Caco-2 (cell line): Measurements from ENCODE around the gene TMEM239. TPM values are rescaled to one million over a fixed set of nuclear protein-coding genes. Genes with fewer than 3 reads are reported as not detected.

Experiments
- BruUV-seq: library from RNA; stranded (reverse); fragments of 400-500 nt; replicated peaks from 2 replicates; lab custom pipeline; 2021; lab: Mats Ljungman, UMichigan
- CTCF ChIA-PET: fragments of 300-600 bp; sonication (Branson Sonifier 250); formaldehyde crosslinking; loops from one replicate; lab custom pipeline; 2022; ENCODE audit warnings: antibody characterized with exemption; lab: Charles Lee
- POLR2A ChIA-PET: fragments of 300-600 bp; sonication (Branson Sonifier 250); formaldehyde crosslinking; loops from one replicate; lab custom pipeline; 2022; ENCODE audit warnings: antibody characterized with exemption; lab: Charles Lee
- DNase-seq, 2 experiments: peaks; one replicate each; pipeline versions ENCODE4 v3.0.0 to v3.0.0-alpha.2; 2020 to 2022
- H3K27me3 ChIP-seq: replicated peaks from 2 replicates; pipeline ENCODE4 v1.6.0; 2011; ENCODE audit warnings: low read length; ENCODE audit not compliant: control insufficient read depth, insufficient read depth
- H3K36me3 ChIP-seq: 2 replicates; pipeline ENCODE4 v1.5.1; 2011; ENCODE audit warnings: low read length; ENCODE audit not compliant: control insufficient read depth, insufficient read depth
- H3K4me1 ChIP-seq: fragments of 250-450 bp; sonication (Bioruptor Pico); 2 replicates; pipeline ENCODE4 v1.5.1; 2020; ENCODE audit warnings: mild to moderate bottlenecking
- H3K4me3 ChIP-seq: 2 replicates; pipeline ENCODE4 v1.5.1; 2011; ENCODE audit warnings: low read depth, mild to moderate bottlenecking, control low read depth, low read length
- H3K9me3 ChIP-seq: fragments of 250-450 bp; sonication (Bioruptor Pico); 2 replicates; pipeline ENCODE4 v1.5.1; 2020; ENCODE audit warnings: mild to moderate bottlenecking, moderate library complexity
- H3K27ac Mint-ChIP-seq: one replicate; pipeline ENCODE4 v1.8.0; 2022; ENCODE audit warnings: mixed read lengths; ENCODE audit not compliant: unreplicated experiment
- H3K27me3 Mint-ChIP-seq: one replicate; pipeline ENCODE4 v1.8.0; 2022; ENCODE audit warnings: mixed read lengths; ENCODE audit not compliant: insufficient read depth, unreplicated experiment
- H3K36me3 Mint-ChIP-seq: one replicate; pipeline ENCODE4 v1.8.0; 2022; ENCODE audit warnings: mild to moderate bottlenecking, mixed read lengths; ENCODE audit not compliant: insufficient read depth, unreplicated experiment
- H3K4me1 Mint-ChIP-seq: one replicate; pipeline ENCODE4 v1.8.0; 2022; ENCODE audit warnings: low read depth, mixed read lengths; ENCODE audit not compliant: unreplicated experiment
- H3K4me3 Mint-ChIP-seq: one replicate; pipeline ENCODE4 v1.8.0; 2022; ENCODE audit warnings: mild to moderate bottlenecking, moderate library complexity, mixed read lengths; ENCODE audit not compliant: unreplicated experiment
- H3K9me3 Mint-ChIP-seq: one replicate; pipeline ENCODE4 v1.8.0; 2022; ENCODE audit warnings: mixed read lengths; ENCODE audit not compliant: unreplicated experiment
- intact Hi-C: fragments of 100-400 bp; cut with micrococcal nuclease; formaldehyde crosslinking; loops from one replicate; pipeline ENCODE4 v1.10.0; 2022; ENCODE audit not compliant: unreplicated experiment
- total RNA-seq: library from RNA; stranded (reverse); gene quantifications from 2 replicates; pipeline ENCODE4 v1.2.3, GENCODE V29; 2022
- TF ChIP-seq, protein P1 (sequence below), 2 experiments: fragments of 200-600 bp in 1 of 2; IDR thresholded peaks; 1 replicate in 1 of 2; 2 replicates in 1 of 2; pipeline versions ENCODE4 v1.5.1 to v1.8.0; 2011 to 2022; ENCODE audit warnings: antibody characterized with exemption in 1 of 2, control low read depth in 1 of 2, inconsistent platforms in 1 of 2, low read depth in 1 of 2, low read length in 1 of 2, mild to moderate bottlenecking in 1 of 2, moderate library complexity in 1 of 2; ENCODE audit not compliant: insufficient read depth in 1 of 2, severe bottlenecking in 1 of 2, unreplicated experiment in 1 of 2

Gene TMEM239
- total RNA-seq, 1 experiment from 2014 or later, result not detected

DNA sequence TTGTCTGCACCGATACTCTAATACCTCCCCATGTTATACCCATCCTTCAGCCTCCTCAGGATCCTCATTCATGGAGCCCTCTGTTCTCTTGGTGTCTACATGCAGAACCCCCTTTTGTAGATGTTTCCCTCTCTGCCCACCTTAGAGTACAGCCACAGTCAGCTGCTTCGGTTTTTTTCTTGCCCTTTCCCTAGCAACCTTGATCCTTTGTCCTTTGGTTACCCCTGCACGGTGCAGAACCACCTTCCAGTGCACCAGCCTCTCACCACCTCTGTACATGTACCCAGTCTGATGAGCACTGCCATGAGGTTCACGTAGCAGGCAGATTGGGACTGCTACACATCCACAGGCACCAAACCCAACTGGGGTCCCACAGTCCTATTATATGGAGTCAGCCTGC is 31.6 kb downstream of the TMEM239 start:
- no peak overlapping the region for H3K27ac Mint-ChIP-seq
- no peaks in the 10 kb centered on the region for H3K9me3 Mint-ChIP-seq
- intact Hi-C loops, result no loop called here
- Histone ChIP-seq H3K4me3 (no peak overlapping the region), H3K9me3 (no peaks in the 10 kb centered on the region), H3K27me3 (no peaks in the 10 kb centered on the region), H3K36me3 (no peaks in the 10 kb centered on the region), H3K4me1 (no peaks in the 10 kb centered on the region)
- ChIA-PET POLR2A (no interaction called here), CTCF (no interaction called here)
- TF ChIP-seq, protein P1, sequence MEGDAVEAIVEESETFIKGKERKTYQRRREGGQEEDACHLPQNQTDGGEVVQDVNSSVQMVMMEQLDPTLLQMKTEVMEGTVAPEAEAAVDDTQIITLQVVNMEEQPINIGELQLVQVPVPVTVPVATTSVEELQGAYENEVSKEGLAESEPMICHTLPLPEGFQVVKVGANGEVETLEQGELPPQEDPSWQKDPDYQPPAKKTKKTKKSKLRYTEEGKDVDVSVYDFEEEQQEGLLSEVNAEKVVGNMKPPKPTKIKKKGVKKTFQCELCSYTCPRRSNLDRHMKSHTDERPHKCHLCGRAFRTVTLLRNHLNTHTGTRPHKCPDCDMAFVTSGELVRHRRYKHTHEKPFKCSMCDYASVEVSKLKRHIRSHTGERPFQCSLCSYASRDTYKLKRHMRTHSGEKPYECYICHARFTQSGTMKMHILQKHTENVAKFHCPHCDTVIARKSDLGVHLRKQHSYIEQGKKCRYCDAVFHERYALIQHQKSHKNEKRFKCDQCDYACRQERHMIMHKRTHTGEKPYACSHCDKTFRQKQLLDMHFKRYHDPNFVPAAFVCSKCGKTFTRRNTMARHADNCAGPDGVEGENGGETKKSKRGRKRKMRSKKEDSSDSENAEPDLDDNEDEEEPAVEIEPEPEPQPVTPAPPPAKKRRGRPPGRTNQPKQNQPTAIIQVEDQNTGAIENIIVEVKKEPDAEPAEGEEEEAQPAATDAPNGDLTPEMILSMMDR (IDR thresholded peaks at IDR 0.05; ENCODE audit: insufficient read depth in 1 of 2, low read depth in 1 of 2, low read length in 1 of 2, severe bottlenecking in 1 of 2, unreplicated experiment in 1 of 2), result no peak
- no peaks in the 10 kb centered on the region for H3K36me3 Mint-ChIP-seq
- no peak for DNase-seq
- no peaks in the 10 kb centered on the region for H3K27me3 Mint-ChIP-seq
- BruUV-seq, result no TSS peak
- no peak overlapping the region for H3K4me3 Mint-ChIP-seq
- H3K4me1 Mint-ChIP-seq, result no peaks in the 10 kb centered on the region

- no peaks in the 10 kb centered on the region for H3K9me3 ChIP-seq
- H3K9me3 Mint-ChIP-seq, result no peaks in the 10 kb centered on the region
- H3K36me3 ChIP-seq, result no peaks in the 10 kb centered on the region
- intact Hi-C loops, result no loop called here
- no peaks in the 10 kb centered on the region for H3K4me1 ChIP-seq
- no peak overlapping the region for H3K27ac Mint-ChIP-seq
- no peaks in the 10 kb centered on the region for H3K27me3 Mint-ChIP-seq
- H3K4me1 Mint-ChIP-seq, result no peaks in the 10 kb centered on the region
- ChIA-PET CTCF (interaction anchor here (0.6 to 0.9 kb wide), 2 partner anchors 47 to 95 kb away, joined by 3 read pairs; no protein-coding TSS in a partner anchor), POLR2A (no interaction called here)
- TF ChIP-seq, protein P1 (IDR thresholded peaks at IDR 0.05; ENCODE audit: insufficient read depth in 1 of 2, low read depth in 1 of 2, low read length in 1 of 2, severe bottlenecking in 1 of 2, unreplicated experiment in 1 of 2), result no peak
- H3K27me3 ChIP-seq, result no peaks in the 10 kb centered on the region
- no TSS peak for BruUV-seq
- no peaks in the 10 kb centered on the region for H3K36me3 Mint-ChIP-seq
- no peak overlapping the region for H3K4me3 Mint-ChIP-seq
- H3K4me3 ChIP-seq, result no peak overlapping the region
- DNase-seq, result no peak
Measured at GRCh38 chr20:2849529-2849928, 33.4 kb downstream of the TMEM239 start.

GRCh38 chr20:2851086-2851485 is 34.9 kb downstream of the TMEM239 start:
- CTCF ChIA-PET, result interaction anchor here (2.5 kb wide), 1 partner anchor 95 kb away, joined by 9 read pairs; no protein-coding TSS in a partner anchor
- intact Hi-C loops, result no loop called here
- H3K4me3 ChIP-seq, result no peak overlapping the region
- no TSS peak for BruUV-seq
- Mint-ChIP-seq H3K27me3 (no peaks in the 10 kb centered on the region), H3K4me3 (no peak overlapping the region), H3K36me3 (no peaks in the 10 kb centered on the region), H3K9me3 (no peaks in the 10 kb centered on the region), H3K27ac (no peak overlapping the region), H3K4me1 (no peaks in the 10 kb centered on the region)
- no peaks in the 10 kb centered on the region for H3K9me3 ChIP-seq
- no peaks in the 10 kb centered on the region for H3K36me3 ChIP-seq
- H3K27me3 ChIP-seq, result no peaks in the 10 kb centered on the region
- no peaks in the 10 kb centered on the region for H3K4me1 ChIP-seq
- TF ChIP-seq, protein P1 (IDR thresholded peaks at IDR 0.05; ENCODE audit: insufficient read depth in 1 of 2, low read depth in 1 of 2, low read length in 1 of 2, severe bottlenecking in 1 of 2, unreplicated experiment in 1 of 2), result no peak
- POLR2A ChIA-PET, result no interaction called here
- DNase-seq, result no peak
